Skin of body (tissue), 2 donors: ENCODE data around the gene LITAF. TPM values are rescaled to one million over a fixed set of nuclear protein-coding genes. Genes with fewer than 3 reads are reported as not detected.
"Not testable (repeated sequence)": the region's sequence is repeated elsewhere in the genome, so short reads cannot be mapped to it uniquely, and the experiment has no call there.

Experiments
- DNase-seq: peaks from one replicate; lab custom pipeline; 2025; lab: John Stamatoyannopoulos, UW
- total RNA-seq: library from RNA; depleted of rRNA; stranded (reverse); fragments of >200 nt; gene quantifications from one replicate; pipeline ENCODE4 v1.2.3, GENCODE V29; 2014

The LITAF gene
- total RNA-seq, 1 donor from 2014 or later = 41.3 TPM

GRCh38 chr16:11621539-11621919 lies 34.8 kb upstream of the LITAF start:
- DNase-seq = no peak

- DNase-seq = no peak
Observed at GRCh38 chr16:11620243-11621003, 33.7 kb upstream of the LITAF start.

DNA sequence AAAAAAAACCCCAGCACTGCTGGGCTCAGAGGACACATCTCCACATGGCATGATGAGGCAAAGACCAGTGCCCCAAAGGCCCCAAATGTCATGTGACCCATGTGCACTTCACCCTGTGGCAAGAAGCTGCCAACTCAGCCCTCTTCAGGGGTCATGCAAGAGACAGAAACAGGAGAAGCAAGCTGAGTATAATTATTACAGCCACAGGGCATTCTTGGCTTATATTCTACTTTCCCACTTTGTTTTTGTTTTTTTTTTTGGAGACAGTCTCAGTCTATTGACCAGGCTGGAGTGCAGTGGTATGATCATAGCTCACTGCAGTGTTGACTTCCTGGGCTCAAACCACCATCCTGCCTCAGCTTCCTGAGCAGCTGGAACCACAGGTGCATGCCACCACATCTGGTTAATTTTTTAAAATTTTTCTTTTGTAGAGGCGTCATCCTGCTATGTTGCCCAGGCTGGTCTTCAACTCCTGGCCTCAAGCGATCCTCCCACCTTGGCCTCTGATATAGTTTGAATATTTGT lies 32.7 kb upstream of the LITAF start:
- no peak for DNase-seq

DNA sequence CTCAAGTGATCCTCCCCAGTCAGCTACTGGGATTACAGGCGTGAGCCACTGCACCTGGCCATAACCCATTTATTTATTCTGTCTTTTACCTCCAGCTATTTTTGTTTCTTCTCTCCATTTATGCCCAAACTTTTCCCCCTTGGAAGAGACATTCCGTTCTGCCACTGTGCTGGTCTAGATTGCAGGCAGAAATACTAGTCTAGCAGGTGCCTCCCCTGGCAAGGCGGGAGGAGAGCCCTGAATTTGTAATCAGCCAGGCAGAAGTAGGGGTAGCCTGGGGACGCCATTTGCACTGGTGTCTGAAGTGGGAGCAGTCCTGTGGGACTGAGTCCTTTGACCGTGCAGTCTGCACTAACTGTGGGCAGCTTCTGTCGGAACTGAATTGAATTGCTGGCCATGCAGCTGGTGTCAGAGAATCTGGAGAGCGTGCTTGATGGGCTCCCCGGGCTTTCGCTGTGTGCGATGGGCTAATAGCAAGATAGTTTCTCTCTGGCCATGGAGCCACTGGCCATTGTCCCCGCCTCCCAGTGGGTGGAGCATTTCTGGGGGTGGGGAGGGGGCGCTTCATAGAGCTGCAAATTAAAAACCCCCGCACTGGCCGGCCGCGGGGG lies 31.5 kb upstream of the LITAF start:
- DNase-seq = no peak

DNA sequence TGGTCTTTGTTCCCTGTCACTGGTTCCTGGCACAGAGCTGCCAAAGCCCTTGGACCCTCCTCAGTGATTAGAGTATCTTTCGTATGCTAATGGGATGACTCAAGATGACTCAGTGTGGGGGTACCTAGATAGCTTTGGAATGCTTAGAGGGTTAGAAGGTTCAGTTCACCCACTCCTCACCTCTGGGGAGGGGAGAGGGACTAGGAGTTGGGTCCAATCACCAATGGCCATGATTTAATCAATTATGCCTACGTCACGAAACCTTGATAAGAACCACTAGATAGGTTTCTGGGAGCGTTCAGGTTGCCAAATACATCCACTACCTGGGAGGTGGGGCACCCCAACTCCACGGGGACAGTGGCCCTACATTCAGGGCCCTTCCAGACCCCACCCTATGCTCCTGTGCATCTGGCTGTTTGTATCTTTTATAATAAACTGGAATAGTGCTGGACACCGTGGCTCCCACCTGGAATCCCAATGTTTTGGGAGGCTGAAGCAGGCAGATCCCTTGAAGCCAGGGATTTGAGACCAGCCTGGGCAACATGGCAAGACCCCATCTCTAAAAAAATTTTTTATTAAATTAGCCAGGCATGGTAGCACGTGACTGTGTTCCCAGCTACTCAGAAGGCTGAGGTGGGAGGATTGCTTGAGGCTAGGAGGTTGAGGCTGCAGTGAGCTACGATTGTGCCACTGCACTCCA lies 29.2 kb upstream of the LITAF start:
- DNase-seq = no peak

DNA sequence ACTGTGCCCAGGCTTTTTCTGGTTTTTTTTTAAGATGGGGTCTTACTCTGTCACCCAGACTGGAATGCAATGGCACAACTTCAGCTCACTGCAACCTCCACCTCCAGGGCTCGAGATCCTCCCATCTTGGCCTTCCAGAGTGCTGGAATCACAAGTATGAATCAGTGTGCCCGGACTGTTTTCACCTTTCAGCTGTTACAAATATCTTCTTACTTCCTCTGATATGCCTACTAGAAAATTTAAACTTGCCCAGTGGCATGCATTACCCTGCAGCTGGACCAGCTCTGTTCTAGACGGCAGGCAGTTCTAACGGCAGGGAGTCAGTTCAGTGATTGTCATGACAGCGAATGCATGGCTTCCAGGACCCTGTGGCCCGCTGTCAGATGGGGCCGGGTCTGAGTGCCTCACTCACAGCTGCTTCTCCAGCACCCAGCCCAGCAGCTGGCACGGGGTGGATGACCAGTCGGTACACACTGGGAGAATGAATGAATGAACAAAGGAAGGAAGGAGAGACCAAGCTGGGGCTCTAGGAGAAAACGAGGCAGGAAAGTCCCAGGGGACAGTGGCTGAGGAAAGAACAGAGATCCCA lies 28.0 kb upstream of the LITAF start:
- DNase-seq = no peak

DNA sequence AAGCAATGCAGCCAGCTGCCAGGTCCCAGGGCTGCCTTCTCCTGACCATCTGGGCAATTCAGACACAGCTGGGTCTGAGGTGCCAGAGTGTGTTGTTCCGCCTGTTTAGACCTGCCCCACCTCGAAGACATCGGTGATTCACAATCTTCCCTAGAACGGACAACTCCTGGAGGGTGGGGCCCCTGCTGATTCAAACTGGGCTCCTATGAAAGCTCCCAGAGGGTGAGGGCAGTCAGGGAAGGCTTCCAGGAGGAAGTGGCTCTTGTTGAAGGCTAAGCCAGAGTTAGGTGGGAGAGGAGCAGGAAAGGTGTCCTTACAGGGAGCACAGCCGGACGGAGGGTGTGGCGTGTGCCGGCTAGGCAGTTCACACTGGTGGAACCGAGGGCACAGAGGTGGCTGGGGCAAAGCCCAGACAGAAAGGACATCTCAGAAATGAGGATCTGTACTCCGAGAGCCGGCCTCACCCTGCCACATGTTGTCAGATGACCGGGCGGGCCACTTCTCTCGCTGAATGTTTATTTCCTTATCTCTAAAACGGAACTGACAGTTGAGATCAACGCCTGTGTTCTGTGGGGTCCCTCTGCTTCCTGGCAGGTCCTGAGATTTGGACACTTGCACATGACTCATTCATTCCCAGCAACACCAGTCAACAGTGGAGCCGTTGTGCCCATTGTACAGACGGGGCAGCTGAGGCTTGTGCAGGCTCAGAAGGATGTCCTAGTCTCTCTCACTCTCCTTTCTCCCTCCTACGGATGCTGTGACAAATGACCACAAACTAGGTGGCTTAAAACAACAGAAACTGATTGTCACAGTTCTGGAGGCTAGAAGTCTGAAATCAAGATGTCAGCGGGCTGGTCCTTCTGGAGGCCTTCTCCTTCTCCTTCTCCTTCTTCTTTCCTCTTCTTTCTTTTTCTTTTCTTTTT lies 26.9 kb upstream of the LITAF start:
- DNase-seq = no peak

DNA sequence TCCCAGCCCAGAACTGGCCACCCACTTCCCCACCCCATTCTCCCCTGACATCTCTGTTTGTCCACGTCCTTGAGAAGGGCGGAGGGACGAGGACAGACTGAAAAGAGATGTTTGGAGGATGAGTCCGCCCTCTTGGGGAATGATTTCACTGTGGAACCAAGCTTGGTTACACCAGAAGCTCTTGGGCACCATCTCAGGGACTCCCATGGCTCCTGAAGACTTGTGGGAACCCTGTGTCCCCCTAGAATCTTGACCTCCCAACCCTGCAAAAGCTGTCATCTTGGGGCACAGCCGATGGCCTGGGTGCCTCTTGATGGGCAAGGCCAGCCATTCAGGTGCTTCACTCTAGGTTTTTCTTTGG lies 25.9 kb upstream of the LITAF start:
- no peak for DNase-seq

DNA sequence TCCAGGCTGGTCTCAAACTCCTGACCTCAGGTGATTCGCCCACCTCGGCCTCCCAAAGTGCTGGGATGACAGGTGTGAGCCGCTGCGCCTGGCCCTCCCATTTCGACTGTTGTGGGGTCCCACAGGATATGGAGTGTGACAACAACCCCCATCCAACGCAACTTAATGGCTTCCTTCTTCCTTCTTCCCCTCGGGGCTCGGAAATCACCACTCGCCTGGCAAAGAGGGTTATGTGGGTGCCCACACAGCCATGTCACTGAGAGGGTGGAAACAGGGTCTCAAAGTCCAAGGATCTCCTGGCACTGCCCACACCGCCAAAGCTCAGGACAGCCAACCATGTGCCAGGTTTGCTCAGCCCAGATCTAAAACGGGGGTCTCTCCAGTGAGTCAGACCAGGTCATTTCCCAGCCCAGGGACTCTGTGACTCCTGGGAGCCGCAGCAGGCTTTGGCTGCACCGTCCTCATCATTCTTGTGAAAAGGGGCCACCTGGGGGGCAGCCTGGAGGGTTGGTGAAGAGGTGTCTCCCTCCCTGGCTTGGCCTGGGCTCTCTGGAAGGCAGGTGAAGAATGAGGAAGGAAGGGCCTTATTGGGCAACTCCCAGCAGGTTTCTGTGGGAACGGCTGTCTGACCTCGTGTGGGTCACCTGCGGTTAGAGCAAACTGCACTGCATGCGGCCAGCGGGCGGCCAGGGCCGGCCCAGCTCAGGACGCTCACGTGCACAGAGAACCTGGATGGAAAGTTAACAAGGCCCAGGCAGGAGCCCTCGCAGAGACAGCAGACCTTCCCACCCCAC lies 25.3 kb upstream of the LITAF start:
- DNase-seq = no peak

DNA sequence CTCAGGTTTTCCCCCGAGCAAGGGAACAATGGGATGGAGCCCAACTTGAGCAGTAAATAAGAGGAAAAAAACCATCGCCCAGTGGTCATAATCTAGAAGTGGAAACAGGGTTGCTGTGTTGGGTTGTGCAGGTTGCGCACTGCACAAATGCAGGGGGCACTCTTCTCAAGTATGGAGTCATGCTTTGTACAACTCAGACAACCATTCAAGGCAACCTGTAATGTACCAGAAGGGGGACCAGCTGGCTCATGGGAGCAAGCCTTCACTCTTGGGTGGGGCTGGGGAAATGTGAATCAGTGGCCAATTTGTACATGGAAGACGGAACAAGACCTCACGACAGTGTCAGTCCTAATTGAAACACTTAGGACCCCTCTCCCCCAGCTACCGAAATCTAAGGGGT lies 23.9 kb upstream of the LITAF start:
- no peak for DNase-seq

DNA sequence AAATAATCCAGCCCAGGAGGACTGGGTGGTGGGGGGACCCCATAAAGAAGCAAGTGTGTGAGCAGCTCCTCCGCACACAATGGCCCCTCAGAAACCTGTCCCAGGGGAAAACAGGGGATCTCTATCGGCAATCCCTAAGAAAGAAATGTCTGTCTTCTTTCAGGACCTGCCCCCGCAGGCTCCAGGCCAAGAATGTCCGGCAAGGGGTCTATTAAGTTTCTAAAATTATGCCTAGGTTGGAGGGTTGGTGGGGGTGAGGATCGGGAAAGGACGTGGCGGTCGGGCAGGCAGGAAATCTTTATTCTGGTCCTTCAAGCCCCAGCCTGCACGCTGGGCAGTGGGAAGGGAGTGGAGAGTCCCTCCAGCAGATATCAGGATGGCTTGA lies 23.4 kb upstream of the LITAF start:
- no peak for DNase-seq

DNA sequence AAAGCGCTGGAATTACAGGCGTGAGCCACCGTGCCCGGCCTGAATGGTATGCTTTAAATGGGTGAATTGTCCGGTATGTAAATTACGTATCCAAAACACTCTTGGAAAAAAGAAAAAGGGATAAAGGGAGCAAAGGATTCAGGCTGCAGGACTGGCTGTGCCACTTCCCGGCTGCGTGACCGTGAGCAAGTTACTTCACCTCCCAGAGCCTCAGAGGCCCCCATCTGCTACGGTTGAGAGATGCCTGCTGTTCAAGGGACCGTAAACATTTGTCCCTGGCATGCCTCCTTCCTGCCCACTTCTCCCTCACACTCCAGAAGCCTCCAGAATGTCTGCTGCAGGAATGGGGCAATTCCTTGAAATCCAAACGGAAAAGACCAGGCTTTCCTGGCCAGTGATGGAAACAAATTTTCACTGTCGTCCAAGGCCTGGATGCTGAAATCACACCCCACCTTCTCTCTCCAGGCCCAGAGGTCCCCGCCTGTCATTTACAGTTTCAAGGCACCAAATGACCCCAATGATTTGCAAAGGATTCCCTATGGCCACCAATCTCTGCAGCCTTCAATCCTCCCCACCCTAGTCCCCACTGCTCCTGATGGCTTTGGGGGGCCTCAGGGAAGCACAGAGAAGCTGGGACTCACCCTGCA lies 22.9 kb upstream of the LITAF start:
- no peak for DNase-seq

DNA sequence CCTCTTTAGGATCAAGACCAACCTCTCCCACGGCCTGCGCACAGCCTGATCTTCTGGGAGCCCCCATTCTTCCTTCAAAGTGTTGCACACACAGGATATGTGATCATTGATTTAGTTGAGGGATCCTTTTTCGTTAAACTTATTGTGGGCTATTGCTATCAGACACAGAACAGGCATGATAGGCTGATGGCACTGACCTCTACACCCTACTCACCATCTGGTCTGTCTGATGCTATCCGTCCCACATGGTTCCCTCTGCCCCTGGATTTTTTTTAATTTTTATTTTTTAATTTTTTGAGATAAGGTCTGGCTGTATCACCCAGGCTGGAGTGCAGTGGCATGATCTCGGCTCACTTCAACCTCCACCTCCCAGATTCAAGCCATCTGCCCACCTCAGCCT lies 19.2 kb upstream of the LITAF start:
- DNase-seq = no peak

GRCh38 chr16:11605564-11605886 lies 18.8 kb upstream of the LITAF start:
- no peak for DNase-seq

DNA sequence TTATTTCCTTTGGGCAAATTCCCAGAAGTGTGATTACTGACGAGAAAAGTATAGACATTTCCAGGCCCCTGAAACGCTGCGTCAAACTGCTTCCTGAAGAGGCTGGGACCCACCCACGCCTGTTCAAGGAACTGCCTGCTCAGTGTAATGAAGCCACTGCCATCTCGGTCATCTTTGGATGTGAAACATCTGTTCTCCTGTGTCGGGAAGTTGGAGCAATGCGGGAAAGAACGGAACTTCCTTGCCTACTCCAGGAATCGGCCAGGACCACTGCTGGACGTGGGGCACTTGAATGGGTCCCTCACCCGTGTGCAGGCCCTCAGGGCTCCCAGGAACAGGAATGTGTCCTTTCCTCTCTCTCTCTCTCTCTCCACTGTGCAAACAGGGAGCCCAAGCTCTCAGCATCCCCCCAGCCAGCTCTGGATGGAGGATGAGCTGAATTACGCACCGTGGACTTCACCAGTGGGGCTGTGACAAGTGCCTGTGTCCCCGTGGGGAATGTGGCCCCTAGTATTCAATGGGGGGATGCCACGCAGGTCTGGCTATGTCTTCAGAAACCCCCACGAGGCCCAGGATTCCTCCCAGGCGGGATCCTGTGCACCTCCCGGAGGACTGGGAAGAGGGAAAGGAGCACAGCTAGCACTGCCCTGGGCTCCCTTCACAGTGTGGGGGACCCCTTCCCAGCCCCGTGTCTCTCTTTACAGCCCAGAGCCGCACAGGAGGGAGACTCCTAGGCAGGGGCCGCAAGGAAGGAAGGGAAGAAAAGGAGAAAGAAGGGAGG lies 18.3 kb upstream of the LITAF start:
- DNase-seq = peak; percentile 47

- not testable (repeated sequence) for DNase-seq
Observed at GRCh38 chr16:11604296-11604695, 17.6 kb upstream of the LITAF start.

DNA sequence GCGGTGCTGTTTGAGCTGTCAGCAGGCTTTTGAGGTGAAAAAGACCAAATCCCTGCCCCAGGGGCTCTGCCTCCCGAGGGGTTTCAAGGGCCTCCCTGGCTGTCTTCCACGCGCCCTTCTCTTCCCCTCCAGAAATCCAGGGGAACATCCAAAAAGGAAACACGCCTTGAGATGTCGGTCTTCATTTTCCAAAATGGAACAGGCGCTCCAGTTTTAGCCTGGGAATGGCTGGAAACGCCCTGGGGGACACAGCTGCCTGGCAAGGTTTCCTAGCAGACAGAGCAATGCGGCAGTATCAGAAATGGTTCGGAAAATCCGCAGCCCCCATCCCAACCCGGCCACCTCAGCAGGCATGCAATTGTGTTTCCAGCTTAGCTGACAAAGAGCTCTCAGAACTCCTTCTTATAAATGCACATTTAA lies 16.6 kb upstream of the LITAF start:
- DNase-seq = peak; percentile 53

GRCh38 chr16:11602321-11602720 lies 15.6 kb upstream of the LITAF start:
- no peak for DNase-seq

DNA sequence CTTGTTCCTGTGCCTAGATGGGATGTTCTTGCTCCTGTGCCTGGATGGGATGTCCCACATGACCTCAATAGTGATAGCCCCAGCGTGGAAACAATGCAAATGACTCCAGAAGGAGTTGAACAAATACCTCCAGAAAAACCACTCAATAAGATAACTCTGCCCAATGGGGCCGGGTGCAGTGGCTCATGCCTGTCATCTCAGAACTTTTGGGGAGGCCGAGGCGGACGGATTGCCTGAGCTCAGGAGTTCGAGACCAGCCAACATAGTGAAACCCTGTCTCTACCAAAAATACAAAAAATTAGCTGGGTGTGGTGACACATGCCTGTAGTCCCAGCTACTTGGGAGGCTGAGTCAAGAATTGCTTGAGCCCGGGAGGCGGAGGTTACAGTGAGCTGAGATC lies 15.2 kb upstream of the LITAF start:
- no peak for DNase-seq
